ENCODE measurements around the gene C4orf50.

DNA sequence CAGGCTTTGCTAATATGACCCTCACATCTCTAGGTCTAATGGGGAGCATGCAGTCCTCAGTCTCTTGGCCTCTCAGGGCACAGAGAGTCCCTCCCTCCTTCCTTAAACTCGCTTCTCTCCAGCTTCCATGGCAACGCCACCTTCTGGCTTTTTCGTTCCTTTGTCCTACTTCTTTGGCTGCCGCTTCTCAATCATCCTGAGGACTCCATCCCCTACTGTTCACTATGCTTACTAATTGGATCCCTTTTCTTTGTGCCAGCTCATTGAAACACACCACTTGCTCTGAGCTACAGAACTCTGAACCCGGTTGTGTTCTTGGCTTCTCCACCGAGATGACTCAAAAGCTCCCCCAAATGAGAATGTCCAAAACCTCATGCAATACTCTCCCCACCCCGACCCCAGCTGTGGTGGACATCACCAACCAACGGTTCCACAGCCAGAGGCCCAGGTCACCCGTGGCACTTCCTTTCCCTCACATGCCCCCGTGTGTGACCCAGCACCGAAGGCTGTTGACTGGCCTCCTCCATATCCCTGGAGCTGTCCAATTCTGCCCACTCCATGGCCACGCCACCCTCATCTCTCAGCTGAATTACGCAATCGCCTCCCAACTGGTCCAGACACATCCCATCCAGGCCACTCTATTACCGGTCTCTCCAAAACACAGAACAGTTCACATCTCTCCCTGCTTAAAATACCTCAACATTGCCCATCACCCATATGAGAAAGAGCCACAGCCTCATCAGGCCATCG lies 160.0 kb downstream of the C4orf50 start:
- TF ChIP-seq, protein P1, sequence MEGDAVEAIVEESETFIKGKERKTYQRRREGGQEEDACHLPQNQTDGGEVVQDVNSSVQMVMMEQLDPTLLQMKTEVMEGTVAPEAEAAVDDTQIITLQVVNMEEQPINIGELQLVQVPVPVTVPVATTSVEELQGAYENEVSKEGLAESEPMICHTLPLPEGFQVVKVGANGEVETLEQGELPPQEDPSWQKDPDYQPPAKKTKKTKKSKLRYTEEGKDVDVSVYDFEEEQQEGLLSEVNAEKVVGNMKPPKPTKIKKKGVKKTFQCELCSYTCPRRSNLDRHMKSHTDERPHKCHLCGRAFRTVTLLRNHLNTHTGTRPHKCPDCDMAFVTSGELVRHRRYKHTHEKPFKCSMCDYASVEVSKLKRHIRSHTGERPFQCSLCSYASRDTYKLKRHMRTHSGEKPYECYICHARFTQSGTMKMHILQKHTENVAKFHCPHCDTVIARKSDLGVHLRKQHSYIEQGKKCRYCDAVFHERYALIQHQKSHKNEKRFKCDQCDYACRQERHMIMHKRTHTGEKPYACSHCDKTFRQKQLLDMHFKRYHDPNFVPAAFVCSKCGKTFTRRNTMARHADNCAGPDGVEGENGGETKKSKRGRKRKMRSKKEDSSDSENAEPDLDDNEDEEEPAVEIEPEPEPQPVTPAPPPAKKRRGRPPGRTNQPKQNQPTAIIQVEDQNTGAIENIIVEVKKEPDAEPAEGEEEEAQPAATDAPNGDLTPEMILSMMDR (IDR thresholded peaks at IDR 0.05; ENCODE audit: insufficient read depth, low read length, poor library complexity, severe bottlenecking), result no peak
- no peak for TF ChIP-seq EZH2phosphoT487 (conservative IDR thresholded peaks at IDR 0.05; ENCODE audit: low read length)

Data from SU-DHL-6 (cell line).